Measurements from ENCODE around the gene GRM7. TPM values are rescaled to one million over a fixed set of nuclear protein-coding genes. Genes with fewer than 3 reads are reported as not detected.

The GRM7 gene
- total and polyA plus RNA-seq, 4 experiments from 2014 or later: not detected

- no peak for DNase-seq
- Mint-ChIP-seq H3K27ac (no peak overlapping the region), H3K9me3 (peaks cover 0 to 9% (median 0%) of the 10 kb centered on the region in 8 donors), H3K4me3 (no peak overlapping the region), H3K27me3 (no peaks in the 10 kb centered on the region), H3K36me3 (no peaks in the 10 kb centered on the region), H3K4me1 (no peaks in the 10 kb centered on the region)
- ChIA-PET CTCF (ENCODE audit: partially characterized antibody) (interaction anchor here (1.0 kb wide), 1 partner anchor 14 kb away, joined by 3 read pairs; no protein-coding TSS in a partner anchor), POLR2A (ENCODE audit: partially characterized antibody) (no interaction called here)
- H3K9me3 ChIP-seq (ENCODE audit: control insufficient read depth in 1 of 2, low read length in 2 of 2): no peaks in the 10 kb centered on the region
- H3K4me1 ChIP-seq (ENCODE audit: insufficient read depth, low read length): no peaks in the 10 kb centered on the region
- no peak overlapping the region for H3K4me3 ChIP-seq (ENCODE audit: low read length in 2 of 2)
- no peaks in the 10 kb centered on the region for H3K36me3 ChIP-seq (ENCODE audit: insufficient read depth, low read length)
- intact Hi-C loops (cut with micrococcal nuclease): no loop called here
- no peak overlapping the region for H3K27ac ChIP-seq (ENCODE audit: low read depth, low read length)
- H3K27me3 ChIP-seq (ENCODE audit: insufficient read depth, low read length): no peaks in the 10 kb centered on the region
Observed at GRCh38 chr3:7144697-7145308, 283.9 kb downstream of the GRM7 start.

GRCh38 chr3:7146529-7146928 is 285.6 kb downstream of the GRM7 start:
- no peaks in the 10 kb centered on the region for H3K4me1 ChIP-seq (ENCODE audit: insufficient read depth, low read length)
- Mint-ChIP-seq H3K4me3 (no peak overlapping the region), H3K4me1 (no peaks in the 10 kb centered on the region), H3K36me3 (no peaks in the 10 kb centered on the region), H3K27me3 (no peaks in the 10 kb centered on the region), H3K9me3 (peaks cover 0 to 9% (median 0%) of the 10 kb centered on the region in 8 donors), H3K27ac (no peak overlapping the region)
- no peak overlapping the region for H3K4me3 ChIP-seq (ENCODE audit: low read length in 2 of 2)
- H3K27ac ChIP-seq (ENCODE audit: low read depth, low read length): no peak overlapping the region
- no peaks in the 10 kb centered on the region for H3K27me3 ChIP-seq (ENCODE audit: insufficient read depth, low read length)
- no peak for DNase-seq
- intact Hi-C loops (cut with micrococcal nuclease): no loop called here
- ChIA-PET POLR2A (ENCODE audit: partially characterized antibody) (no interaction called here), CTCF (ENCODE audit: partially characterized antibody) (no interaction called here)
- no peaks in the 10 kb centered on the region for H3K9me3 ChIP-seq (ENCODE audit: control insufficient read depth in 1 of 2, low read length in 2 of 2)
- H3K36me3 ChIP-seq (ENCODE audit: insufficient read depth, low read length): no peaks in the 10 kb centered on the region

GRCh38 chr3:7158516-7158915 is 297.6 kb downstream of the GRM7 start:
- Histone ChIP-seq H3K27me3 (ENCODE audit: insufficient read depth, low read length) (no peaks in the 10 kb centered on the region), H3K27ac (ENCODE audit: low read depth, low read length) (no peak overlapping the region), H3K4me3 (ENCODE audit: low read length in 2 of 2) (no peak overlapping the region), H3K4me1 (ENCODE audit: insufficient read depth, low read length) (no peaks in the 10 kb centered on the region), H3K36me3 (ENCODE audit: insufficient read depth, low read length) (no peaks in the 10 kb centered on the region), H3K9me3 (ENCODE audit: control insufficient read depth in 1 of 2, low read length in 2 of 2) (no peaks in the 10 kb centered on the region)
- Mint-ChIP-seq H3K27ac (no peak overlapping the region), H3K27me3 (no peaks in the 10 kb centered on the region), H3K9me3 (peaks cover 0 to 11% (median 2%) of the 10 kb centered on the region in 8 donors), H3K4me3 (no peak overlapping the region), H3K36me3 (no peaks in the 10 kb centered on the region), H3K4me1 (no peaks in the 10 kb centered on the region)
- intact Hi-C loops (cut with micrococcal nuclease): no loop called here
- POLR2A ChIA-PET (ENCODE audit: partially characterized antibody): no interaction called here
- DNase-seq: no peak
- CTCF ChIA-PET (ENCODE audit: partially characterized antibody): interaction anchor here (1.9 kb wide), 1 partner anchor 13 kb away, joined by 4 read pairs; no protein-coding TSS in a partner anchor

- Mint-ChIP-seq H3K4me3 (no peak overlapping the region), H3K4me1 (no peaks in the 10 kb centered on the region), H3K36me3 (no peaks in the 10 kb centered on the region), H3K27me3 (no peaks in the 10 kb centered on the region), H3K27ac (no peak overlapping the region), H3K9me3 (peaks cover 0 to 7% (median 1%) of the 10 kb centered on the region in 8 donors)
- H3K4me1 ChIP-seq (ENCODE audit: insufficient read depth, low read length): no peaks in the 10 kb centered on the region
- H3K27me3 ChIP-seq (ENCODE audit: insufficient read depth, low read length): no peaks in the 10 kb centered on the region
- intact Hi-C loops (cut with micrococcal nuclease): no loop called here
- CTCF ChIA-PET (ENCODE audit: partially characterized antibody): interaction anchor here (1.9 kb wide), 1 partner anchor 11 kb away, joined by 4 read pairs; no protein-coding TSS in a partner anchor
- no peaks in the 10 kb centered on the region for H3K9me3 ChIP-seq (ENCODE audit: control insufficient read depth in 1 of 2, low read length in 2 of 2)
- no peak for DNase-seq
- H3K27ac ChIP-seq (ENCODE audit: low read depth, low read length): no peak overlapping the region
- no peaks in the 10 kb centered on the region for H3K36me3 ChIP-seq (ENCODE audit: insufficient read depth, low read length)
- H3K4me3 ChIP-seq (ENCODE audit: low read length in 2 of 2): no peak overlapping the region
- POLR2A ChIA-PET (ENCODE audit: partially characterized antibody): no interaction called here
Observed at GRCh38 chr3:7160689-7161088, 299.8 kb downstream of the GRM7 start.

GRCh38 chr3:7166460-7166859 is 305.5 kb downstream of the GRM7 start:
- no peaks in the 10 kb centered on the region for H3K27me3 Mint-ChIP-seq
- intact Hi-C loops (cut with micrococcal nuclease): no loop called here
- no peaks in the 10 kb centered on the region for H3K36me3 Mint-ChIP-seq
- no peaks in the 10 kb centered on the region for H3K4me1 ChIP-seq (ENCODE audit: insufficient read depth, low read length)
- no peaks in the 10 kb centered on the region for H3K9me3 ChIP-seq (ENCODE audit: control insufficient read depth in 1 of 2, low read length in 2 of 2)
- H3K4me3 ChIP-seq (ENCODE audit: low read length in 2 of 2): no peak overlapping the region
- CTCF ChIA-PET (ENCODE audit: partially characterized antibody): interaction anchor here (0.9 kb wide), 1 partner anchor 8 kb away, joined by 3 read pairs; no protein-coding TSS in a partner anchor
- no peaks in the 10 kb centered on the region for H3K27me3 ChIP-seq (ENCODE audit: insufficient read depth, low read length)
- DNase-seq: no peak
- H3K4me1 Mint-ChIP-seq: no peaks in the 10 kb centered on the region
- no peaks in the 10 kb centered on the region for H3K36me3 ChIP-seq (ENCODE audit: insufficient read depth, low read length)
- H3K27ac Mint-ChIP-seq: no peak overlapping the region
- POLR2A ChIA-PET (ENCODE audit: partially characterized antibody): no interaction called here
- H3K27ac ChIP-seq (ENCODE audit: low read depth, low read length): no peak overlapping the region
- H3K9me3 Mint-ChIP-seq: peaks cover 0 to 5% (median 2%) of the 10 kb centered on the region in 8 donors
- H3K4me3 Mint-ChIP-seq: no peak overlapping the region

- intact Hi-C loops (cut with micrococcal nuclease): no loop called here
- CTCF ChIA-PET (ENCODE audit: partially characterized antibody): interaction anchor here (1.8 kb wide), 2 partner anchors 10 to 12 kb away, joined by 4 read pairs; no protein-coding TSS in a partner anchor
- H3K27me3 ChIP-seq (ENCODE audit: insufficient read depth, low read length): no peaks in the 10 kb centered on the region
Observed at GRCh38 chr3:7171493-7171892, 310.6 kb downstream of the GRM7 start.

GRCh38 chr3:7172996-7173395 is 312.1 kb downstream of the GRM7 start:
- H3K4me3 Mint-ChIP-seq: no peak overlapping the region
- H3K36me3 Mint-ChIP-seq: no peaks in the 10 kb centered on the region
- intact Hi-C loops (cut with micrococcal nuclease): no loop called here
- Histone ChIP-seq H3K27me3 (ENCODE audit: insufficient read depth, low read length) (no peaks in the 10 kb centered on the region), H3K4me3 (ENCODE audit: low read length in 2 of 2) (no peak overlapping the region), H3K36me3 (ENCODE audit: insufficient read depth, low read length) (no peaks in the 10 kb centered on the region), H3K27ac (ENCODE audit: low read depth, low read length) (no peak overlapping the region), H3K9me3 (ENCODE audit: control insufficient read depth in 1 of 2, low read length in 2 of 2) (no peaks in the 10 kb centered on the region), H3K4me1 (ENCODE audit: insufficient read depth, low read length) (no peaks in the 10 kb centered on the region)
- POLR2A ChIA-PET (ENCODE audit: partially characterized antibody): no interaction called here
- CTCF ChIA-PET (ENCODE audit: partially characterized antibody): no interaction called here
- no peaks in the 10 kb centered on the region for H3K4me1 Mint-ChIP-seq
- no peaks in the 10 kb centered on the region for H3K27me3 Mint-ChIP-seq
- H3K27ac Mint-ChIP-seq: no peak overlapping the region
- DNase-seq: no peak
- peaks cover 0 to 4% (median under 1%) of the 10 kb centered on the region in 8 donors for H3K9me3 Mint-ChIP-seq

More at GRCh38 chr3:7171493-7171892, 310.6 kb downstream of the GRM7 start:
- Histone ChIP-seq H3K36me3 (ENCODE audit: insufficient read depth, low read length) (no peaks in the 10 kb centered on the region), H3K27ac (ENCODE audit: low read depth, low read length) (no peak overlapping the region), H3K4me1 (ENCODE audit: insufficient read depth, low read length) (no peaks in the 10 kb centered on the region), H3K4me3 (ENCODE audit: low read length in 2 of 2) (no peak overlapping the region), H3K9me3 (ENCODE audit: control insufficient read depth in 1 of 2, low read length in 2 of 2) (no peaks in the 10 kb centered on the region)
- Mint-ChIP-seq H3K27ac (no peak overlapping the region), H3K4me3 (no peak overlapping the region), H3K36me3 (no peaks in the 10 kb centered on the region), H3K27me3 (no peaks in the 10 kb centered on the region), H3K4me1 (no peaks in the 10 kb centered on the region), H3K9me3 (peaks cover 0 to 5% (median under 1%) of the 10 kb centered on the region in 8 donors)
- no peak for DNase-seq
- POLR2A ChIA-PET (ENCODE audit: partially characterized antibody): no interaction called here

Data from CD4-positive, alpha-beta memory T cell (primary cell).